Hepatic stellate cell (primary cell): ENCODE data around the gene WNT6.

Source experiments
- DNase-seq: peaks from one replicate; pipeline ENCODE4 v3.0.0; 2011; ENCODE audit warnings: low spot score

The WNT6 gene

GRCh38 chr2:218857371-218858137 is 2.1 kb upstream of the WNT6 start:
- no peak for DNase-seq

DNA sequence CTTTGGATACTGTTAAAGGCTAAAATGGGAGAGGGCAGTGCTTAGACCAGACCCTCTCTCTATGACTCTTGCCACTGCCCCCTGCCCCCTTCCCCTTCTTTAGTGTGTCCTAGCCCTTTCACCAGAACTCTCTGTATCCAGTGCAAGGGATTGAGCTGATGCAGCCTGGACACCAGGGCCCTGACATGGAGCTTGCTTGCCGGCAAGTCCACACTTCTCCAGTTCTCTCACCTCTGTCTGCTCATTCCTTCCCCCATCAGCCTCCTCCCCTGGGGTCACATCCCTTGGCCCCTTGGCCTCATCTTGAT is 1.5 kb upstream of the WNT6 start:
- no peak for DNase-seq

DNA sequence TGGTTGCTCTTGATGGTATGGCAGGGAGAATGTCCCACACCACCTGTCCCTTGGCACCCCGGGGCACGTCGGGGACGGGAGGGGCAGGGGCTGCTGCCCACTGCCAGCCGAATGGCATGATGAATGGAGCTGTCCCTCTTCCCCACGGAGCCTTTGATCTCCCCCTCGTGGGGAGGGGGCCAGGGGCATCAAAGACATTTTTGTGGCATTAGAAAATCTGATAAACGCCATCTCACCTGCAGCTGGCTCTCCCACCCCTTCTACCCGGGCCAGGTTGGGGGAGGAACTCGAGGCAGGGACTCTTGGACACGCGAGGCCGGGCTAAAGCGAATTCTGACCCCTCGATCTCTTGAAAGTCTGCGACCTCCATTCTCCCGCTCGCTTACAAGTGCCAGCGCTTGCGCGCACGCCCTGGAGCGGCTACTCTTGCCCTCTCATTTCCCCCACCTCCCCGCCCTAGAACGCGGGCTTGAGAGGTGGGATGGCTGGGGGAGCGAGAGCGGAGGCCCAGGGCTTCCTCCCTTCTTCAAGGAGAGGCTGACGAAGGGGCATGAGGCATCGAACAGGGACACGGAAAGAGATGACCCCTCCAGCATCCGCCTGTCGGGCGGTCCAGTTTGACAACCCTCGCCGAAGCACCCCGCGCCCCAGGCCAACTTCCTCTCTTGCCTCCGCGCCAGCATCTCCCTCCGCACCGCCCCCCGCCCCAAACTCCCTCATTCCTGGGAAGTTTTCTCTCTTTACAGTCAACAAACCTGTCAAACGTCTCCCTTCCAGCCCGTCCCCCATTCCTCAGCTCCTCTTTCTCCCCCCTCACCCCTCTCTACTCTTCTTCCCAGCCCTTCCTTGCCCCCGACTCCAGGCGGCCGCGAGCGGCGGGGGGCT is 692 bp upstream of the WNT6 start:
- DNase-seq = no peak

DNA sequence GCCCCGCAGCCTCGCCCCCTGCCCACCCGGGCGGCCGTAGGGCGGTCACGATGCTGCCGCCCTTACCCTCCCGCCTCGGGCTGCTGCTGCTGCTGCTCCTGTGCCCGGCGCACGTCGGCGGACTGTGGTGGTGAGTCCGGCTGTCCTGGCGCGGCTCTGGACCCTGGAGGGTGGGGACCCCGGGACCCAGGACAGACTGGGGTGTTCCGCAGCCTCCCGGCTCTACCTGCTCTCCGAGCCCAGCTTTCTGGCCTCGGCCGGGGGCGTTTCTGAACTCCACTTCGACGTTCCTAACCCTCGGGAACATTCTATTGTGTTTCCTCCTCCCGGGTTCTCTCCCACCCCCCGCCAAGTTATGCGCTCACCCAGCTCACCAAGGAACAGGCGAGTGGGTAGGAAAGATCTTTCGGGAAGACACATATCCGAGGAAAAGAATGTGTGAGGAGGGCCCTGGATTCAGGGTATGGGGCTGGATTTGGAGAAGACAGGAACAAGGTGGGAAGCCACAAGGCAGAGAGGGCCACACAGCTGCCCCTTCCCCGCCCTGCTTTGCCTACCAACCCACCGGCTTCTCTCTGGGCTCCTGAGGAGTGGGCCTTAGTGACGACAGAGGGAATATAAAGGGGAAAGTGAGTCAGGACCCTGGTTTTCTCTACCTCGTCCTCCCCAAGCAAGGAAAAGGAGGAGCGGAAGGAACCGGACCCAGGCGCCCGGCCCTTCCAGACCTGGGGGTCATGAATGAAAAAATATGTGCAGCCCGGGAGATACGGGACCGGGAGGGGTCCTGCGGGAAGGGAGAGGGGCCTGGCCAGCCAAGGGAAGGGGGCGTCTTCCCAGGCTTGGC is 605 bp downstream of the WNT6 start:
- DNase-seq = no peak

DNA sequence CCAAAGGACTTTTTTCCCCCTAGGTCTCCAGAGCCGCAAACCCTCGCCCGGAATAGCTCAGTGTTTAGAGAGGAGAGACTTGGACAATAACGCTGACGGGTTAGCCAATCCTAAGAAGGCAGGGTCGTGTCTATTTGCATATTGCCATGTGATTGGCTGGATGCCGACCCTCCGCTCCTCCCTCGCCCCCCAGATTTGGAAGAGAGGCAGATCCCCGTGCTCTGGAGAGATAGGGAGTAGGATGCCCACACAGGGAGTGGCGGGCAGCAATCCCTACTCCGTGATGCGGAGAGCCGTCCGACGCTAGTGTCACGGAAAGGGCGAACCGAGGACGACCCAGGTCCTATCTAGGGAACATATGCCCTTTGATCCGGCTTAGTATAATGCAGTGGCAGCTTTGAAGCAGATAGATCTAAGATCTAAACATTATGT is 1.4 kb downstream of the WNT6 start:
- no peak for DNase-seq

- no peak for DNase-seq
Measured at GRCh38 chr2:218861645-218862318, 2.2 kb downstream of the WNT6 start.

GRCh38 chr2:218863021-218863520 is 3.5 kb downstream of the WNT6 start:
- no peak for DNase-seq

DNA sequence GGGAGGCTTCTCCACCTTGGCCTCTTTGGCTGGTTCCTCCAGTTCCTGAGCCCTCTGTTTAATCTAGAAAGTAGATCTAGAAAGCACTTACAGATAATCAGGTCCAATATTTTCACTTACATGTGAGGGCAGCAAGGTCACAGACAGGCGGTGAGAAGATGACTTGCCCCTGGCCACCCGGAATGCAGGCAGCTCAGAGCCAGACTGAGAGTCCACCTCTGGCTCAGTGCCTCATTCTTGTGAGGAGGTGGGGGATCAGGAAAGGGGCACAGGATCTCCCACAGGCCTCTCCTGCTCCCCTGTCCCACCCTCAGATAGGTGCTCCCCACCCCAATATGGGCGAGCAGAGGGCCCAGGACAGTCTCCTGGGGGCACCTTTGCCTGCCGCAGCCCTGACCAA is 5.8 kb downstream of the WNT6 start:
- DNase-seq = no peak

DNA sequence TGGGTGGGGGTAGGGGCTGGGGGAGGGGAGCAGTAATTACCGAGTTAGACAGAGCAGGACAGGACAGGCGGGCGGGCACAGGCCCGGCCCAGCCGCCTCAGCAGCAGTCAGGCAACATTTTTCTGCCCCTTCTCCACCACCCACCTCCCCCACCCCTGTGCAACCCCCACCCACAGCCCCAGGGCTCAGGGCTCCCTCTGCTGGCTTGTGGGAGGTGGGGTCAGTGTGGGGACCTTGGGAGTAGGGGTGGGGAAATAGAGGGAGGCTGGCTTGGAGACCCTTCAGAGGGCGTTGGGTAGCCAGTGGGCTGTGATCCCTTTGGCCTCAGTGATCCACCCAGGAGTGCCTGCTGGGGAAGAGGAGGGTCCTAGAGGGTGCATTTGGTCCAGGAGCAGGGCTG is 6.4 kb downstream of the WNT6 start:
- no peak for DNase-seq

DNA sequence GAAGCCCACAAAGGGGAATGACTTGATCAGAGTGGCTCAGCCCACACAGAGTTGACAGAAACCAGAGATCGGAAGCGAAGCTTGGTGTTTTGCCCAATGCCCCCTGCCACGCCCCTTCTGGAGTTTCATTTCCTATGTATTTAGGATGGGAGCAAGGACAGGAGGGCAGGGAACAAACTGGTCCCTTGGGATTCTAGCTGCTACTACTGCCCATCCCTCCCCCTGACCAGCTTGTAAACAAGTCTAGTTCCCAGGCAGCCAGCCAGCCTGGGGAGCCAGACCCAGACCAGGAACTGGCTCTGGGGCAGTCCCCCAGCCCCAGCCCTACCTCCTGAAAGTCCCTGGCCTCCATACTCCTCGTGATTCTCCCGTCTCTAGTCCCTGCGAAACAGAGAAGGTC is 8.3 kb downstream of the WNT6 start:
- no peak for DNase-seq

- DNase-seq = no peak
Measured at GRCh38 chr2:218869064-218869463, 9.5 kb downstream of the WNT6 start.

DNA sequence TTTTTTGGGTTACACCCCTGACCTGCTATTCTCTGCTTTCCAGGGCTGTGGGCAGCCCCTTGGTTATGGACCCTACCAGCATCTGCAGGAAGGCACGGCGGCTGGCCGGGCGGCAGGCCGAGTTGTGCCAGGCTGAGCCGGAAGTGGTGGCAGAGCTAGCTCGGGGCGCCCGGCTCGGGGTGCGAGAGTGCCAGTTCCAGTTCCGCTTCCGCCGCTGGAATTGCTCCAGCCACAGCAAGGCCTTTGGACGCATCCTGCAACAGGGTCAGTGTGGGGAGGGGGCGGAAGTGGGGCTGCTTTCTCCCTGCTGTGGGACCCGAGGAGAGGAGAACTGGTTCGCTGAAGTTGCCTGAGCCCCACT is 11.4 kb downstream of the WNT6 start:
- DNase-seq = no peak

GRCh38 chr2:218871345-218872302 is 12.0 kb downstream of the WNT6 start:
- no peak for DNase-seq

DNA sequence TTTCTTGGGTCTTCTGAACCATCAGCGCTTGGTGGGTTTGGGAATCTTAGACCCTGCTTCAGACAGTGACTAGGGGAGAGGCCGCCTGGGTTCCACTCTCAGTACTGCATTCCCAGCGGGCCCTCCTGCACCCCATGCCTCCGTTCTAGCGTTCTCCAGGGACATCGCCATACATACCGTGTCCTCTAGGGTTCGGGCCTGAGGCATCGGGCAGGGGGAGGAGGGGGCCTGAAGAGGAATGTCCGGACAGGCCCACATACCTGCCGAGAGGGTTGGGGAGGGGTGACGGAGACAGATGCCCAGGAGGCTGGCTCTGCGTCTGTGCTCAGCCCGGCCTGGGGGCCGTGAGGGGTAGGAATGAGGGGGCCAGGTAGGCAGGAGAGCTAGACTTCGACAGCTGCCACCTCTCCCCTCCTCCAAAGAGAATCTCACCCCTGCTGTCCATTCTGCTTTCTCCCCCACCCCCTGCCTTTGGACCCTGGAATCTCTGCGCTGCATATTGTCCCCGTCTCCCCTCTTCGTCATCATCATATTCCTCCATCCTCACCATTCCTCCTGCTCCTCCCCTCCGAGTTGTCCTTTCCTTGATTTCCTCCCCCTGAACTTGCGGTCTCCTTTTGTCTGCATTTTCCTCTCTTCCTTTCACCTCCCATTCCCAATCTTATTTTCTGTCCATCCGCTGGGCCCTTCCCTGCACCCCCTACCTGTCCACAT is 13.2 kb downstream of the WNT6 start:
- no peak for DNase-seq

DNA sequence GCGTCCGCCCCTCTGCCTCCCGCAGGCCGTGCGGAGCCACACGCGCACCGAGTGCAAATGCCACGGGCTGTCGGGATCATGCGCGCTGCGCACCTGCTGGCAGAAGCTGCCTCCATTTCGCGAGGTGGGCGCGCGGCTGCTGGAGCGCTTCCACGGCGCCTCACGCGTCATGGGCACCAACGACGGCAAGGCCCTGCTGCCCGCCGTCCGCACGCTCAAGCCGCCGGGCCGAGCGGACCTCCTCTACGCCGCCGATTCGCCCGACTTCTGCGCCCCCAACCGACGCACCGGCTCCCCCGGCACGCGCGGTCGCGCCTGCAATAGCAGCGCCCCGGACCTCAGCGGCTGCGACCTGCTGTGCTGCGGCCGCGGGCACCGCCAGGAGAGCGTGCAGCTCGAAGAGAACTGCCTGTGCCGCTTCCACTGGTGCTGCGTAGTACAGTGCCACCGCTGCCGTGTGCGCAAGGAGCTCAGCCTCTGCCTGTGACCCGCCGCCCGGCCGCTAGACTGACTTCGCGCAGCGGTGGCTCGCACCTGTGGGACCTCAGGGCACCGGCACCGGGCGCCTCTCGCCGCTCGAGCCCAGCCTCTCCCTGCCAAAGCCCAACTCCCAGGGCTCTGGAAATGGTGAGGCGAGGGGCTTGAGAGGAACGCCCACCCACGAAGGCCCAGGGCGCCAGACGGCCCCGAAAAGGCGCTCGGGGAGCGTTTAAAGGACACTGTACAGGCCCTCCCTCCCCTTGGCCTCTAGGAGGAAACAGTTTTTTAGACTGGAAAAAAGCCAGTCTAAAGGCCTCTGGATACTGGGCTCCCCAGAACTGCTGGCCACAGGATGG is 14.0 kb downstream of the WNT6 start:
- no peak for DNase-seq

GRCh38 chr2:218875692-218876246 is 16.2 kb downstream of the WNT6 start:
- DNase-seq = no peak

DNA sequence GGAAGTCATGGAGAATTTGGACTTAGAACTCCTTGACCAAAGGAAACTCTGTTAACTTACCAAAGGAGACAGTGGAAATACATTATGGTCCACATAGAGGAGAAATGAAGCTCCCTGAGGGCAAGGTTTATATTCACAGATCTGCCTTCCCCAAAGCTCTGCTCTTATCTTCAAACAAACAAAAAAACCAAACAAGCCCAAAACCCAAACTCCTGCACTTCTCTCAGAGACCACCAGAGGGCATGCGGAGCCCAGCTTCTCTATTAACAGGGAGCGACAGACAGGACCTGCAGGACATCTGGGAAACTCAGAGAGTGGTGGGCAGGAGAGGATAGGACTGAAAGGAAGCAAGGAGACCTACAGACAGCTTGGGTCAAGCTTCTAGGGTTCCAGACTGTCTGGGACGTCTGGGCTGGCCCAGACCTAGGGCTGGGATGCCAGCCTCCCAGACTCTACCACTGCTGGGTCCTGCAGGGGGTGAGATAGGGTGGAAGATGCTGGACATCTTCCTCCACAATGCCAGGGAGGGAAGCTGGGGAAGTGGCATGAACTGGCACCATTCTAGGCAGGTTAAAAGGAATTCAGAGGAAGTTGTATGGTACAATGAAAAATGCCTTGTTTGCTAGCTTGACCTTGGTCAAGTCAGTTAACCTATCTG is 17.1 kb downstream of the WNT6 start:
- DNase-seq = peak; percentile 74

DNA sequence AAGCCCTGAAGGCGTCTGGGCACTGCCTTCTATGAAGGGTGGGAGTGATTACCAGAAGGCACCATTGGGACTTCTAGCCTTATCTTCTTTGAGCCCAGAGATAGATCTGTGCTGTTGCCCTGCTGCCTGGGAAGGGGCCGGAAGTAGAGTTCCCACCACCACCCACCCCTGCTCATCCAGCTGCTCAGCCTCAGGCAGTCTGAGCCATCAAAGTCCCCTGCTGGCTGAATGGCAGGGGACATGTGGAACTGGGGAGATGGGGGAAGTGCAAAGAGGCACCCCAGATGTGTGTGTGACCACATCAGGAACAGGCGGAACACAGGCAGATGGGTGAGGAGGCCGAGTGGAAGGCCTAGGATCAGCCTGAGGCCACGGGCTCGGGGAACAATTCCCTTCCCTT is 17.7 kb downstream of the WNT6 start:
- no peak for DNase-seq
